Measurements from ENCODE around the gene DHRS3.

GRCh38 chr1:12604986-12605385 lies 13.0 kb downstream of the DHRS3 start:
- TF ChIP-seq CTCF (IDR thresholded peaks at IDR 0.05; ENCODE audit: insufficient read depth, low read length, poor library complexity, severe bottlenecking) (no peak), EZH2phosphoT487 (conservative IDR thresholded peaks at IDR 0.05; ENCODE audit: low read length) (no peak)
